Keratinocyte (primary cell): ENCODE measurements around the gene MTMR10. TPM values are rescaled to one million over a fixed set of nuclear protein-coding genes. Genes with fewer than 3 reads are reported as not detected.

Experiments used
- DNase-seq: peaks from one replicate; pipeline ENCODE4 v3.0.0-alpha.2; 2011; ENCODE audit warnings: low read depth, missing footprints, low spot score
- FAIRE-seq: peaks from 2 replicates; lab custom pipeline; 2011; peaks lifted over from hg19 to GRCh38; lab: Jason Lieb, UNC
- H2AFZ ChIP-seq: 2 replicates; pipeline ENCODE4 v1.6.0; 2012; ENCODE audit warnings: low read length, control low read depth, inconsistent platforms; ENCODE audit not compliant: control insufficient read depth
- H3K27ac ChIP-seq: 2 replicates; pipeline ENCODE4 v1.5.1; 2011; ENCODE audit warnings: low read length; ENCODE audit not compliant: control insufficient read depth, insufficient read depth
- H3K27me3 ChIP-seq: 3 replicates; pipeline ENCODE4 v1.6.0; 2011; ENCODE audit warnings: low read length; ENCODE audit not compliant: control insufficient read depth, insufficient read depth; ENCODE audit errors: extremely low read depth
- H3K36me3 ChIP-seq, 2 experiments: 2 replicates in 1 of 2; 3 replicates in 1 of 2; pipeline ENCODE4 v1.5.1; 2011; ENCODE audit warnings: low read length in 2 of 2, mild to moderate bottlenecking in 1 of 2; ENCODE audit not compliant: control insufficient read depth in 2 of 2, insufficient read depth in 2 of 2; ENCODE audit errors: extremely low read depth in 1 of 2
- H3K4me1 ChIP-seq: 3 replicates; pipeline ENCODE4 v1.5.1; 2011; ENCODE audit warnings: low read length; ENCODE audit not compliant: control insufficient read depth, insufficient read depth; ENCODE audit errors: extremely low read depth
- H3K4me2 ChIP-seq: 3 replicates; pipeline ENCODE4 v1.6.0; 2011; ENCODE audit warnings: low read depth, low read length; ENCODE audit not compliant: control insufficient read depth, insufficient read depth; ENCODE audit errors: extremely low read depth
- H3K4me3 ChIP-seq, 3 experiments: fragments of 200-600 bp in 1 of 3; sonication (generic) in 1 of 3; 2 replicates in 2 of 3; 3 replicates in 1 of 3; pipeline ENCODE4 v1.5.1; 2011 to 2016; ENCODE audit warnings: low read length in 3 of 3, mild to moderate bottlenecking in 3 of 3, control low read depth in 2 of 3, inconsistent platforms in 1 of 3, low read depth in 1 of 3, mixed read lengths in 1 of 3, mixed run types in 1 of 3, moderate library complexity in 1 of 3; ENCODE audit not compliant: control insufficient read depth in 2 of 3, insufficient read depth in 2 of 3; ENCODE audit errors: extremely low read depth in 1 of 3
- H3K79me2 ChIP-seq: 2 replicates; pipeline ENCODE4 v1.6.0; 2012; ENCODE audit warnings: low read length; ENCODE audit not compliant: control insufficient read depth, insufficient read depth
- H3K9ac ChIP-seq: 3 replicates; pipeline ENCODE4 v1.6.0; 2011; ENCODE audit warnings: low read length; ENCODE audit not compliant: control insufficient read depth, insufficient read depth; ENCODE audit errors: extremely low read depth
- H3K9me1 ChIP-seq: 3 replicates; pipeline ENCODE4 v1.6.0; 2011; ENCODE audit warnings: low read length; ENCODE audit not compliant: control insufficient read depth, insufficient read depth; ENCODE audit errors: extremely low read depth
- H3K9me3 ChIP-seq: 2 replicates; pipeline ENCODE4 v1.5.1; 2012; ENCODE audit warnings: low read depth, low read length; ENCODE audit not compliant: control insufficient read depth
- H4K20me1 ChIP-seq: 3 replicates; pipeline ENCODE4 v1.6.0; 2011; ENCODE audit warnings: low read length; ENCODE audit not compliant: control insufficient read depth, insufficient read depth; ENCODE audit errors: extremely low read depth
- EZH2 ChIP-seq: IDR thresholded peaks from one replicate; pipeline ENCODE4 v1.6.1; 2012; ENCODE audit warnings: inconsistent platforms, mild to moderate bottlenecking, low read length, moderate library complexity
- dilution Hi-C: fragments of 300-500 bp; cut with MboI; formaldehyde crosslinking; loops from one replicate; pipeline ENCODE4 v1.7.0; 2020; ENCODE audit warnings: low sequenced_read_pairs; ENCODE audit not compliant: extremely low pct_ligation_motif_present
- polyA plus RNA-seq, 5 experiments: library from polyadenylated mRNA; depleted of rRNA in 3 of 5; stranded (reverse) in 3 of 5; stranded (forward) in 1 of 5; unstranded in 1 of 5; fragments of >200 nt; gene quantifications; 1 replicate in 1 of 5; 2 replicates in 3 of 5; 3 replicates in 1 of 5; pipeline versions ENCODE4 v1.2.1 to v1.2.3, GENCODE V29; 2011 to 2012; ENCODE audit warnings: missing spikeins in 2 of 5, low read depth in 1 of 5, low replicate concordance in 1 of 5
- TF ChIP-seq, protein P1 (sequence below), 3 experiments: IDR thresholded peaks in 1 of 3; conservative IDR thresholded peaks in 1 of 3; optimal IDR thresholded peaks in 1 of 3; 2 replicates in 2 of 3; 3 replicates in 1 of 3; pipeline versions ENCODE3 to v1.5.1; 2011; ENCODE audit warnings: low read length in 3 of 3, mild to moderate bottlenecking in 3 of 3, moderate library complexity in 2 of 3, control low read depth in 1 of 3, inconsistent platforms in 1 of 3; ENCODE audit not compliant: insufficient read depth in 2 of 3; ENCODE audit errors: extremely low read depth in 1 of 3

MTMR10 gene
- polyA plus RNA-seq, 1 donor (not counting 4 experiments of a cell fraction or from before 2014, with no cell fraction given): 15.5 TPM

DNA sequence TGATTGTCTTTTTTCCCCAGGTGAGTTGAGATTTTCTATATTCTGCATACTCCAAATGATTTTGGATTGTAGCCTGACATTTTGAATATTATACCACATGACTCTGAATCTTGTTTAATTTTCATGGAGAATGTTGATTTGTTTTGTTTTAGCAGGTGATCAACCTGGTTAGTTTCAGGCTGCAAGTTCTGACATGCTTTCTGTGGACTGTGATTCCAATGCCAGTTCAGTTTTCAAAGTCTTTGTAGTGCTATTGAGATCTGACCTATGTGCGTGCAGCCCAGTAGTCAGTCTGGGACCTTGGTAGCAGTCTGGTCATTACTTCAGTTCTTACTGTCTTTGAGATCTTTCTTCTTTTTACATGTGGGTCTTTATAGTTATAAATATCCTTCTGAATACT lies 18.6 kb upstream of the MTMR10 start:
- dilution Hi-C loops: no loop called here
- H3K9me3 ChIP-seq: peaks cover 1% of the 10 kb centered on the region
- H3K4me3 ChIP-seq: no peak overlapping the region
- H3K9me1 ChIP-seq: no peaks in the 10 kb centered on the region
- H3K79me2 ChIP-seq: no peaks in the 10 kb centered on the region
- H3K36me3 ChIP-seq: no peaks in the 10 kb centered on the region
- DNase-seq (no peak), FAIRE-seq (peak; percentile 23)
- no peaks in the 10 kb centered on the region for H4K20me1 ChIP-seq
- TF ChIP-seq EZH2: no peak
- TF ChIP-seq, protein P1, sequence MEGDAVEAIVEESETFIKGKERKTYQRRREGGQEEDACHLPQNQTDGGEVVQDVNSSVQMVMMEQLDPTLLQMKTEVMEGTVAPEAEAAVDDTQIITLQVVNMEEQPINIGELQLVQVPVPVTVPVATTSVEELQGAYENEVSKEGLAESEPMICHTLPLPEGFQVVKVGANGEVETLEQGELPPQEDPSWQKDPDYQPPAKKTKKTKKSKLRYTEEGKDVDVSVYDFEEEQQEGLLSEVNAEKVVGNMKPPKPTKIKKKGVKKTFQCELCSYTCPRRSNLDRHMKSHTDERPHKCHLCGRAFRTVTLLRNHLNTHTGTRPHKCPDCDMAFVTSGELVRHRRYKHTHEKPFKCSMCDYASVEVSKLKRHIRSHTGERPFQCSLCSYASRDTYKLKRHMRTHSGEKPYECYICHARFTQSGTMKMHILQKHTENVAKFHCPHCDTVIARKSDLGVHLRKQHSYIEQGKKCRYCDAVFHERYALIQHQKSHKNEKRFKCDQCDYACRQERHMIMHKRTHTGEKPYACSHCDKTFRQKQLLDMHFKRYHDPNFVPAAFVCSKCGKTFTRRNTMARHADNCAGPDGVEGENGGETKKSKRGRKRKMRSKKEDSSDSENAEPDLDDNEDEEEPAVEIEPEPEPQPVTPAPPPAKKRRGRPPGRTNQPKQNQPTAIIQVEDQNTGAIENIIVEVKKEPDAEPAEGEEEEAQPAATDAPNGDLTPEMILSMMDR (optimal IDR thresholded peaks at IDR 0.05 in 1 of 3, IDR thresholded peaks at IDR 0.05 in 1 of 3, conservative IDR thresholded peaks at IDR 0.05 in 1 of 3; ENCODE audit: extremely low read depth in 1 of 3, insufficient read depth in 2 of 3, low read length in 3 of 3): no peak
- H2AFZ ChIP-seq: no peak overlapping the region
- no peak overlapping the region for H3K4me2 ChIP-seq
- no peaks in the 10 kb centered on the region for H3K27me3 ChIP-seq
- no peak overlapping the region for H3K9ac ChIP-seq
- H3K27ac ChIP-seq: no peak overlapping the region
- H3K4me1 ChIP-seq: no peaks in the 10 kb centered on the region

DNA sequence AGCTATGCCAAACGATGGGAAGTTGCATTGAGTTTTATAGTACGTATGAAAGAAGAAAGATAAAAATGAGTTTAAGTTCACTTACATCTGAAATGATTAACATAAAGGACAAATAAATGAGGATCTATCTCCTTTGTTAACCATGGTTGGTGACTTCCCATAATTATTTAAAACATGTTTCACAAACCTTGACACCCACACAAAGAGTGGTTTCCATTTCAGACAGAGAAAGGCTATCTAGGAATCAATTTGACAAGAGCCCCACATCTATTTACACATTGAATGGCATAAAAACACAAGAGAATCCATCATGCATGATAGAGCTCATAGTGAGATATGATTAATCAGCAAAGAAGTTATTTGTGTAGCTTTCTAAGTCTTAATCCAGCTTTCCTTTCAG lies 14.2 kb upstream of the MTMR10 start:
- no peaks in the 10 kb centered on the region for H3K27me3 ChIP-seq
- H3K27ac ChIP-seq: no peak overlapping the region
- no peak overlapping the region for H2AFZ ChIP-seq
- no peaks in the 10 kb centered on the region for H3K9me1 ChIP-seq
- no peak overlapping the region for H3K4me2 ChIP-seq
- H3K36me3 ChIP-seq: no peaks in the 10 kb centered on the region
- DNase-seq: no peak
- H3K4me1 ChIP-seq: peaks cover 13% of the 10 kb centered on the region
- no peaks in the 10 kb centered on the region for H3K9me3 ChIP-seq
- no peak for FAIRE-seq
- no peak overlapping the region for H3K9ac ChIP-seq
- no peak overlapping the region for H3K4me3 ChIP-seq
- no peaks in the 10 kb centered on the region for H4K20me1 ChIP-seq
- no peak for TF ChIP-seq EZH2
- TF ChIP-seq, protein P1 (optimal IDR thresholded peaks at IDR 0.05 in 1 of 3, IDR thresholded peaks at IDR 0.05 in 1 of 3, conservative IDR thresholded peaks at IDR 0.05 in 1 of 3; ENCODE audit: extremely low read depth in 1 of 3, insufficient read depth in 2 of 3, low read length in 3 of 3): no peak
- dilution Hi-C loops: no loop called here
- no peaks in the 10 kb centered on the region for H3K79me2 ChIP-seq
